SK-N-SH treated with all-trans-retinoic acid at 6 μM for 48 hours (cell line): ENCODE results near the gene PHF13.

Source experiments
- ARNTL ChIP-seq: fragments of 450-650 bp; formaldehyde crosslinking; IDR thresholded peaks from 2 replicates; pipeline ENCODE4 v1.5.0; 2020; ENCODE audit warnings: low read depth, mild to moderate bottlenecking, moderate library complexity, borderline replicate concordance
- CSDC2 ChIP-seq: fragments of 250-450 bp; sonication (Bioruptor Pico); IDR thresholded peaks from 2 replicates; pipeline ENCODE4 v1.5.0; 2020; ENCODE audit warnings: mild to moderate bottlenecking, moderate library complexity
- ISL1 ChIP-seq: fragments of 250-450 bp; sonication (Bioruptor Pico); IDR thresholded peaks from 2 replicates; pipeline ENCODE4 v2.1.2; 2022; ENCODE audit warnings: mild to moderate bottlenecking, moderate library complexity
- PATZ1 ChIP-seq: fragments of 250-450 bp; sonication (Bioruptor Pico); IDR thresholded peaks from 2 replicates; pipeline ENCODE4 v1.8.0; 2020; ENCODE audit warnings: mild to moderate bottlenecking, moderate library complexity, borderline replicate concordance
- RARB ChIP-seq: fragments of 250-450 bp; sonication (Bioruptor Pico); IDR thresholded peaks from 2 replicates; pipeline ENCODE4 v1.8.0; 2021; ENCODE audit warnings: mild to moderate bottlenecking, moderate library complexity
- SNAI2 ChIP-seq: fragments of 250-450 bp; sonication (Bioruptor Pico); IDR thresholded peaks from 2 replicates; pipeline ENCODE4 v1.5.0; 2020; ENCODE audit warnings: mild to moderate bottlenecking, moderate library complexity
- ZC3H10 ChIP-seq: fragments of 250-450 bp; sonication (Bioruptor Pico); IDR thresholded peaks from 2 replicates; pipeline ENCODE4 v1.5.1; 2021; ENCODE audit warnings: mild to moderate bottlenecking, moderate library complexity
- ZFP3 ChIP-seq: fragments of 250-450 bp; sonication (Bioruptor Pico); IDR thresholded peaks from 2 replicates; pipeline ENCODE4 v1.5.0; 2020; ENCODE audit warnings: mild to moderate bottlenecking, moderate library complexity
- ZFP30 ChIP-seq: fragments of 450-650 bp; formaldehyde crosslinking; IDR thresholded peaks from 2 replicates; pipeline ENCODE4 v1.5.0; 2022; ENCODE audit warnings: mild to moderate bottlenecking, moderate library complexity
- ZNF8 ChIP-seq: fragments of 450-650 bp; formaldehyde crosslinking; IDR thresholded peaks from 2 replicates; pipeline ENCODE4 v1.5.0; 2020; ENCODE audit warnings: mild to moderate bottlenecking, moderate library complexity
- TF ChIP-seq, protein P1 (sequence below): fragments of 250-450 bp; sonication (Bioruptor Pico); IDR thresholded peaks from 2 replicates; pipeline ENCODE4 v1.5.1; 2020; ENCODE audit warnings: low read depth, mild to moderate bottlenecking, moderate library complexity

DNA sequence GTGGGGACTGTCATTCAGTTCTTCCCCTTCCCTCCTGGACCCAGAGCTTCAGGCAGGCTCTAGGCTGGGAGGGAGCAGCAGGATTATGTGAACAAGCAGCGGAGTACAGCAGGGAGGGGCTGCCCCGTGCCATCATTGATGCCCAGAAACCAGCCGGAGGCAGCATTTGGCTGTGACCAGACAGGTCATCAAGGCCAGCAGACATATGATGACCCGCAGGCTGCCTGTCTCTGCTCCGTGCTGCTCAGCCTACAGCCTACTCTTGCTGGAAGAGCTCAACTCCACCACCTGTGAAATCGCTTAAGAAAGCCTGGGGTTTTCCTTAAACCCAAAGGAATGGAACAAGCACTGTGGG is 15.8 kb upstream of the PHF13 start:
- TF ChIP-seq, protein P1, sequence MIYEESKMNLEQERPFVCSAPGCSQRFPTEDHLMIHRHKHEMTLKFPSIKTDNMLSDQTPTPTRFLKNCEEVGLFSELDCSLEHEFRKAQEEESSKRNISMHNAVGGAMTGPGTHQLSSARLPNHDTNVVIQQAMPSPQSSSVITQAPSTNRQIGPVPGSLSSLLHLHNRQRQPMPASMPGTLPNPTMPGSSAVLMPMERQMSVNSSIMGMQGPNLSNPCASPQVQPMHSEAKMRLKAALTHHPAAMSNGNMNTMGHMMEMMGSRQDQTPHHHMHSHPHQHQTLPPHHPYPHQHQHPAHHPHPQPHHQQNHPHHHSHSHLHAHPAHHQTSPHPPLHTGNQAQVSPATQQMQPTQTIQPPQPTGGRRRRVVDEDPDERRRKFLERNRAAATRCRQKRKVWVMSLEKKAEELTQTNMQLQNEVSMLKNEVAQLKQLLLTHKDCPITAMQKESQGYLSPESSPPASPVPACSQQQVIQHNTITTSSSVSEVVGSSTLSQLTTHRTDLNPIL (CRISPR knock-in tag) = no peak
- no peak for TF ChIP-seq RARB (CRISPR knock-in tag)
- TF ChIP-seq ZFP3 (CRISPR knock-in tag) = no peak
- no peak for TF ChIP-seq SNAI2 (CRISPR knock-in tag)
- no peak for TF ChIP-seq ZFP30 (CRISPR knock-in tag)
- no peak for TF ChIP-seq ARNTL (CRISPR knock-in tag)
- TF ChIP-seq ISL1 (CRISPR knock-in tag) = no peak
- no peak for TF ChIP-seq CSDC2
- TF ChIP-seq ZC3H10 (CRISPR knock-in tag) = no peak
- no peak for TF ChIP-seq ZNF8
- TF ChIP-seq PATZ1 (CRISPR knock-in tag) = no peak
